Immature natural killer cell (primary cell): ENCODE data around the gene GTSE1. TPM values are rescaled to one million over a fixed set of nuclear protein-coding genes. Genes with fewer than 3 reads are reported as not detected.
A peak's percentile ranks its signal among the peaks of the same experiment; 100 is the strongest.

Experiments used
- DNase-seq, 3 donors: peaks; one replicate each; pipeline ENCODE4 v3.0.0; 2022; ENCODE audit warnings: mixed read lengths in 1 of 3
- H3K27ac Mint-ChIP-seq, 6 donors: one replicate each; pipeline ENCODE4 v1.8.0; 2020; ENCODE audit warnings: mixed read lengths in 6 of 6, mild to moderate bottlenecking in 5 of 6, inconsistent platforms in 4 of 6, moderate library complexity in 3 of 6
- H3K27me3 Mint-ChIP-seq, 3 donors: one replicate each; pipeline ENCODE4 v1.8.0; 2020 to 2021; ENCODE audit warnings: low read depth in 3 of 3, mild to moderate bottlenecking in 3 of 3, mixed read lengths in 3 of 3, moderate library complexity in 3 of 3, inconsistent platforms in 1 of 3
- H3K36me3 Mint-ChIP-seq, 3 donors: one replicate each; pipeline ENCODE4 v1.8.0; 2020; ENCODE audit warnings: mixed read lengths in 3 of 3, inconsistent platforms in 2 of 3, mild to moderate bottlenecking in 2 of 3
- H3K4me1 Mint-ChIP-seq, 2 donors: one replicate each; pipeline ENCODE4 v1.8.0; 2020; ENCODE audit warnings: inconsistent platforms in 2 of 2, mild to moderate bottlenecking in 2 of 2, mixed read lengths in 2 of 2, moderate library complexity in 1 of 2
- H3K4me3 Mint-ChIP-seq, 5 donors: one replicate each; pipeline ENCODE4 v1.8.0; 2020; ENCODE audit warnings: mild to moderate bottlenecking in 5 of 5, mixed read lengths in 5 of 5, inconsistent platforms in 3 of 5, moderate library complexity in 3 of 5
- H3K9me3 Mint-ChIP-seq, 6 donors: one replicate each; pipeline ENCODE4 v1.8.0; 2020; ENCODE audit warnings: mild to moderate bottlenecking in 6 of 6, mixed read lengths in 6 of 6, inconsistent platforms in 4 of 6, moderate library complexity in 3 of 6
- polyA plus RNA-seq, 3 donors: library from polyadenylated mRNA; unstranded; fragments of 300-500 nt; fragmentation: Illumina TruSeq; gene quantifications; one replicate each; pipeline ENCODE4 v1.2.3, GENCODE V29; 2021

GTSE1 gene
- polyA plus RNA-seq, 3 donors from 2014 or later: 0.50 to 0.71 TPM; not detected in 1

GRCh38 chr22:46335201-46336118 lies 38.8 kb downstream of the GTSE1 start, which contains the start of gene TRMU:
TSS of gene TRMU (plus strand) at chr22:46335714. CDS start at chr22:46335765, 51 bp downstream.
- peaks cover 39 to 40% of the 10 kb centered on the region in 2 donors for H3K4me1 Mint-ChIP-seq
- peak within 1 kb of the TSS; percentile 85 to 94 (median 94) for H3K4me3 Mint-ChIP-seq
- no peaks in the 10 kb centered on the region for H3K9me3 Mint-ChIP-seq
- peaks cover 2 to 7% (median 2%) of the 10 kb centered on the region in 3 donors for H3K27me3 Mint-ChIP-seq
- peaks cover 12 to 22% (median 14%) of the 10 kb centered on the region in 3 donors for H3K36me3 Mint-ChIP-seq
- peak within 1 kb of the TSS; percentile 89 to 95 (median 94) for H3K27ac Mint-ChIP-seq
- peak; percentile 76 to 81 (median 80) for DNase-seq

- Mint-ChIP-seq H3K36me3 (peaks cover 12 to 27% (median 14%) of the 10 kb centered on the region in 3 donors), H3K27ac (peak overlapping the region; percentile 75 to 94 (median 84)), H3K27me3 (peaks cover 2 to 7% (median 2%) of the 10 kb centered on the region in 3 donors), H3K4me1 (peaks cover 40 to 46% of the 10 kb centered on the region in 2 donors), H3K9me3 (no peaks in the 10 kb centered on the region), H3K4me3 (peak overlapping the region; percentile 85 to 94 (median 94))
- DNase-seq: peak in 1 of 3 donors; percentile 6
Observed at GRCh38 chr22:46336119-46337078, 39.7 kb downstream of the GTSE1 start.

- H3K27me3 Mint-ChIP-seq: peaks cover 2 to 7% (median 2%) of the 10 kb centered on the region in 3 donors
- peaks cover 40 to 46% of the 10 kb centered on the region in 2 donors for H3K4me1 Mint-ChIP-seq
- H3K9me3 Mint-ChIP-seq: no peaks in the 10 kb centered on the region
- no peak for DNase-seq
- H3K36me3 Mint-ChIP-seq: peaks cover 12 to 27% (median 21%) of the 10 kb centered on the region in 3 donors
- peak overlapping the region in 4 of 6 donors; percentile 14 to 60 (median 26) for H3K27ac Mint-ChIP-seq
- H3K4me3 Mint-ChIP-seq: peak overlapping the region in 4 of 5 donors; percentile 26 to 85 (median 49)
Observed at GRCh38 chr22:46337870-46338269, 41.2 kb downstream of the GTSE1 start.

- H3K9me3 Mint-ChIP-seq: no peaks in the 10 kb centered on the region
- peak overlapping the region in 3 of 6 donors; percentile 14 to 36 (median 33) for H3K27ac Mint-ChIP-seq
- H3K4me3 Mint-ChIP-seq: peak overlapping the region in 1 of 5 donors; percentile 2
- H3K27me3 Mint-ChIP-seq: peaks cover 2 to 7% (median 2%) of the 10 kb centered on the region in 3 donors
- H3K4me1 Mint-ChIP-seq: peaks cover 40 to 46% of the 10 kb centered on the region in 2 donors
- no peak for DNase-seq
- H3K36me3 Mint-ChIP-seq: peaks cover 12 to 29% (median 21%) of the 10 kb centered on the region in 3 donors
Observed at GRCh38 chr22:46338636-46339035, 42.0 kb downstream of the GTSE1 start.

- peaks cover 39 to 46% of the 10 kb centered on the region in 2 donors for H3K4me1 Mint-ChIP-seq
- H3K9me3 Mint-ChIP-seq: no peaks in the 10 kb centered on the region
- no peak for DNase-seq
- peak overlapping the region in 2 of 6 donors; percentile 13 to 52 for H3K27ac Mint-ChIP-seq
- no peak overlapping the region for H3K4me3 Mint-ChIP-seq
- H3K36me3 Mint-ChIP-seq: peaks cover 17 to 35% (median 25%) of the 10 kb centered on the region in 3 donors
- H3K27me3 Mint-ChIP-seq: peaks cover 0 to 5% (median 2%) of the 10 kb centered on the region in 3 donors
Observed at GRCh38 chr22:46339956-46340355, 43.3 kb downstream of the GTSE1 start.

GRCh38 chr22:46340676-46341075 lies 44.0 kb downstream of the GTSE1 start:
- H3K27me3 Mint-ChIP-seq: peaks cover 0 to 3% (median 2%) of the 10 kb centered on the region in 3 donors
- H3K4me3 Mint-ChIP-seq: no peak overlapping the region
- no peaks in the 10 kb centered on the region for H3K9me3 Mint-ChIP-seq
- peaks cover 17 to 36% (median 25%) of the 10 kb centered on the region in 3 donors for H3K36me3 Mint-ChIP-seq
- H3K27ac Mint-ChIP-seq: peak overlapping the region in 1 of 6 donors; percentile 17
- H3K4me1 Mint-ChIP-seq: peaks cover 36 to 41% of the 10 kb centered on the region in 2 donors
- DNase-seq: no peak

- Mint-ChIP-seq H3K9me3 (no peaks in the 10 kb centered on the region), H3K27me3 (peaks cover 0 to 3% (median 3%) of the 10 kb centered on the region in 3 donors), H3K4me3 (no peak overlapping the region), H3K27ac (no peak overlapping the region), H3K36me3 (peaks cover 26 to 39% (median 29%) of the 10 kb centered on the region in 3 donors), H3K4me1 (peaks cover 0 to 3% of the 10 kb centered on the region in 2 donors)
- DNase-seq: no peak
Observed at GRCh38 chr22:46346680-46347405, 50.2 kb downstream of the GTSE1 start.

GRCh38 chr22:46347646-46348045 lies 51.0 kb downstream of the GTSE1 start:
- H3K4me1 Mint-ChIP-seq: peaks cover 0 to 5% of the 10 kb centered on the region in 2 donors
- peaks cover 28 to 44% (median 33%) of the 10 kb centered on the region in 3 donors for H3K36me3 Mint-ChIP-seq
- H3K4me3 Mint-ChIP-seq: no peak overlapping the region
- DNase-seq: no peak
- no peaks in the 10 kb centered on the region for H3K9me3 Mint-ChIP-seq
- peaks cover 0 to 3% (median 3%) of the 10 kb centered on the region in 3 donors for H3K27me3 Mint-ChIP-seq
- H3K27ac Mint-ChIP-seq: no peak overlapping the region

- H3K27ac Mint-ChIP-seq: no peak overlapping the region
- H3K9me3 Mint-ChIP-seq: no peaks in the 10 kb centered on the region
- H3K27me3 Mint-ChIP-seq: peaks cover 0 to 3% (median 3%) of the 10 kb centered on the region in 3 donors
- H3K4me3 Mint-ChIP-seq: no peak overlapping the region
- H3K4me1 Mint-ChIP-seq: peaks cover 0 to 5% of the 10 kb centered on the region in 2 donors
- DNase-seq: no peak
- H3K36me3 Mint-ChIP-seq: peaks cover 28 to 44% (median 33%) of the 10 kb centered on the region in 3 donors
Observed at GRCh38 chr22:46348099-46348695, 51.5 kb downstream of the GTSE1 start.

- Mint-ChIP-seq H3K27me3 (peaks cover 0 to 3% (median 3%) of the 10 kb centered on the region in 3 donors), H3K9me3 (peaks cover 0 to 3% (median 0%) of the 10 kb centered on the region in 6 donors), H3K36me3 (peaks cover 26 to 45% (median 34%) of the 10 kb centered on the region in 3 donors), H3K27ac (no peak overlapping the region), H3K4me3 (no peak overlapping the region), H3K4me1 (peaks cover 0 to 2% of the 10 kb centered on the region in 2 donors)
- DNase-seq: no peak
Observed at GRCh38 chr22:46349238-46349637, 52.6 kb downstream of the GTSE1 start.

- Mint-ChIP-seq H3K9me3 (peaks cover 0 to 3% (median 0%) of the 10 kb centered on the region in 6 donors), H3K4me1 (peaks cover 0 to 2% of the 10 kb centered on the region in 2 donors), H3K27me3 (peaks cover 0 to 3% (median 3%) of the 10 kb centered on the region in 3 donors), H3K4me3 (no peak overlapping the region), H3K27ac (no peak overlapping the region), H3K36me3 (peaks cover 24 to 43% (median 32%) of the 10 kb centered on the region in 3 donors)
- DNase-seq: no peak
Observed at GRCh38 chr22:46349681-46350080, 53.0 kb downstream of the GTSE1 start.

GRCh38 chr22:46350121-46350520 lies 53.5 kb downstream of the GTSE1 start:
- Mint-ChIP-seq H3K4me3 (no peak overlapping the region), H3K36me3 (peaks cover 24 to 43% (median 32%) of the 10 kb centered on the region in 3 donors), H3K27me3 (peaks cover 0 to 3% (median 3%) of the 10 kb centered on the region in 3 donors), H3K4me1 (peaks cover 0 to 2% of the 10 kb centered on the region in 2 donors), H3K27ac (no peak overlapping the region), H3K9me3 (peaks cover 0 to 3% (median 0%) of the 10 kb centered on the region in 6 donors)
- DNase-seq: no peak
